Epithelial cell of proximal tubule (primary cell): ENCODE data around the gene TLE2. TPM values are rescaled to one million over a fixed set of nuclear protein-coding genes. Genes with fewer than 3 reads are reported as not detected.

Source experiments
- DNase-seq: peaks from one replicate; pipeline ENCODE4 v3.0.0-alpha.2; 2011; ENCODE audit warnings: low read depth
- H3K4me3 ChIP-seq: 2 replicates; pipeline ENCODE4 v1.5.1; 2011; ENCODE audit warnings: low read depth, mild to moderate bottlenecking, low read length
- total RNA-seq: library from RNA; depleted of rRNA; stranded (reverse); fragments of >200 nt; gene quantifications from 2 replicates; pipeline ENCODE4 v1.2.3, GENCODE V29; 2015
- TF ChIP-seq, protein P1 (sequence below): conservative IDR thresholded peaks from 2 replicates; pipeline ENCODE4 v1.5.1; 2012; ENCODE audit warnings: low read depth, mild to moderate bottlenecking, low read length

The TLE2 gene
- 1.6 and 2.9 TPM in 2 replicates for total RNA-seq

DNA sequence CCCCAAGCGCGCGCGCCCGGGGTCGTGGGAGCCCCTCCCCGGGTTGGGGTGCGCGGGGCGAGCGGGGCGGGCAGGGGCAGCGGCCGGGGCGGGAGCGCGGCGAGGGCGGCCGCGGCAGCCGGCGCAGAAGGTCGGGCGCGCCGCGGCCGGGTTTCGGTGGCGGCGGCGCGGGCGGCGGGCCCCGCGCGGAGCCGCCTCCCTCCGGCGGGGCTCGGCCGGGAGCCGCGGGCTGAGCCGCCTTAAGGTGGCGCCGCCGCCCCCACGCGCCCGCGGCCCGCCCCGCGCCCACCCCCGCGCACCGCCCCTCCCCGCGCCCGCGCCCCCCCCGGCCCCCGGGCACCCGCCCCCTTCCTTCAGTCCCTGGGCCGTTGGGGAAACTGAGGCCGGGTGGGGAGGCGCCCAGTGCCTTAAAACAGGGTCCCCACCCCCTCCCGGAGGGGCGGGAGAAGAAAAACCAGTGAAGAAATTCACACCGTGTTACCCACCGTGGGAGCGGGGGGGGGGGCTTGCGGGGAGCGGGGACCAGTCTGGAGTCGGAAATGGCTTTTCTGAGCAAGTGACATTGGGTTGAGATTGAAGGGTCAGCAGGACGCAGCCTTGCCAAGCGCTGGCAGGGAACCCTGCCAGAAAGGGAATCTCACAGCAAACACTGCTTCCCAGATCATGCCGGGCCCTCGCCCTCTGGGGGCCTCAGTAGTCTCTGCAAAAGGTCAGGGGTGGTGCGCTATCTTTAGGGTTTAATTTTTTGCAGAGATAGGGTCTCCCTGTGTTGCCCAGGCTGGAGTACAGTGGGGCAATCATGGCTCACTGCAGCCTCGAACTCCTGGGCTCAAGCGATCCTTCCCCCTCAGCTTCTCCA is at the start of gene TLE2:
TLE2 (minus strand) TSS at position 216 of the 859 bp plus-strand sequence. CDS start 376 bp downstream, outside the sequence.
- no peak for DNase-seq
- peak within 1 kb of the TSS; percentile 51 for H3K4me3 ChIP-seq
- TF ChIP-seq, protein P1, sequence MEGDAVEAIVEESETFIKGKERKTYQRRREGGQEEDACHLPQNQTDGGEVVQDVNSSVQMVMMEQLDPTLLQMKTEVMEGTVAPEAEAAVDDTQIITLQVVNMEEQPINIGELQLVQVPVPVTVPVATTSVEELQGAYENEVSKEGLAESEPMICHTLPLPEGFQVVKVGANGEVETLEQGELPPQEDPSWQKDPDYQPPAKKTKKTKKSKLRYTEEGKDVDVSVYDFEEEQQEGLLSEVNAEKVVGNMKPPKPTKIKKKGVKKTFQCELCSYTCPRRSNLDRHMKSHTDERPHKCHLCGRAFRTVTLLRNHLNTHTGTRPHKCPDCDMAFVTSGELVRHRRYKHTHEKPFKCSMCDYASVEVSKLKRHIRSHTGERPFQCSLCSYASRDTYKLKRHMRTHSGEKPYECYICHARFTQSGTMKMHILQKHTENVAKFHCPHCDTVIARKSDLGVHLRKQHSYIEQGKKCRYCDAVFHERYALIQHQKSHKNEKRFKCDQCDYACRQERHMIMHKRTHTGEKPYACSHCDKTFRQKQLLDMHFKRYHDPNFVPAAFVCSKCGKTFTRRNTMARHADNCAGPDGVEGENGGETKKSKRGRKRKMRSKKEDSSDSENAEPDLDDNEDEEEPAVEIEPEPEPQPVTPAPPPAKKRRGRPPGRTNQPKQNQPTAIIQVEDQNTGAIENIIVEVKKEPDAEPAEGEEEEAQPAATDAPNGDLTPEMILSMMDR: no peak

DNA sequence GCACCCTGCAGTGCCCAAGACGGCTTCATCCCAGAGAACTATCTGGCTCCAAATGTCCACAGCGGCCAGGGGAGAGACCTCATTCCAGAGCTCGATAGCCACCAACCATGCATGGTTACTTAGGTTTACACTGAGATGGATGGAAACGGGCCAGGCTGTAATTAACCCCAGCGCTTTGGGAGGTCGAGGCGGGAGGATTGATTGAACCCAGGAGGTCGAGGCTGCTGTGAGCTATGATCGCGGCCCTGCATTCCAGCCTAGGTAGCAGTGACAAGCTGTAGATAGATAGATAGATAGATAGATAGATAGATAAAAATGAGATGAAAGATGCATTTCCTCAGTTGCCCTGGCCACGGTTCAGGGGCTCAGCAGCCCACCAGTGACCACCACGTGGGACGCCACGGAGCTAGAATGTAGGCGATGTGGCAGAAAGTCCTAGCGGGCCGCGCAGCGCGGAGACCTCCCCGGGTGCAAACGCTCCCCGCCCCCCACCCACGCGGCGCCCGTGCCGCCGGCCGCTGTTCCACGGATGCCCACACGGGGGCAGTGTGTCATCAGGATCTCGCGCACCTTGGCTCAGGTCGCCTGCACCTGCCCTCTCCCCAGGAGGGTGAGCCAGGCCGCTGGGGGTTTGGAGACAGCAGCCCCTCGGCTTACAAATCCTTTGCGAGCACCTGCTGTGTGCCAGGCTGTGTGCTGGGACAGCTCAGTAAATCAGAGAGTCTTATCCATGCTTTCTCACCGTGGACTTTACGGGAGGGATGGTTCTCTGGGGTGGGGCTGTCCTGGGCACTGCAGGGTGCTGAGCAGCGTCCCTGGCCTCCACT is 46.7 kb upstream of the TLE2 start:
- TF ChIP-seq, protein P1: peak; percentile 81
- no peak for DNase-seq
- H3K4me3 ChIP-seq: peak overlapping the region; percentile 26

DNA sequence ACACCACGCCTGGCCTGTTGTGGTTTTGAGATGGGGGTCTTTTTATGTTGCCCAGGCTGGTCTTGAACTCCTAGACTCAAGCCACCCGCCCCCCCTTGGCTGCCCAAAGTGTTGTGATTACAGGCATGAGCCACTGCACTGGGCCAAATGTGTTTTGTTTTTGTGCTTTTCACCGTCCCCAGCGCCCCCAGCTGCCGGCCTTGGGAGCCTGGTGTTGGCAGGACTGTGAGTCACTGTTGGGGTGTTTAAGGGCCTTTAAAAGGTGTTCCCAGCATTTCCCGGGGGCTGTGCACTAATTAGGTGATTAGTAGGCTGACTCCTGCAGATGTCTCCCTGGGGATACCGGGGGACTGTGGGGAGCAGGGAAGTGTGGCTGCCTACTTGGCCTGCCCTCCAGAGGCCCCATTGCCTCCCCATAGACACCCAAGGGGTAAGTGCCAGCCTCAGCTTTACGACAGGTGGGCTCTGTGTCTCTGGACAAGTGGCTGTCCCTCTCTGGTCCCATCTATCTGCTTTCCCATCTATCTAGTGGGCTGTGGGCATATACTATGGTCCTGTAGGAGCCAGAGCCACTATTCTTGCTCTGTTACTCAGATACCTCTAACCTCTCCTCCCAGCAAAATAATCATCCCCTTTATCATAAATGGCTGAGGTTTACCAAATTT is 45.0 kb upstream of the TLE2 start:
- no peak for DNase-seq
- no peak overlapping the region for H3K4me3 ChIP-seq
- TF ChIP-seq, protein P1: peak; percentile 32

DNA sequence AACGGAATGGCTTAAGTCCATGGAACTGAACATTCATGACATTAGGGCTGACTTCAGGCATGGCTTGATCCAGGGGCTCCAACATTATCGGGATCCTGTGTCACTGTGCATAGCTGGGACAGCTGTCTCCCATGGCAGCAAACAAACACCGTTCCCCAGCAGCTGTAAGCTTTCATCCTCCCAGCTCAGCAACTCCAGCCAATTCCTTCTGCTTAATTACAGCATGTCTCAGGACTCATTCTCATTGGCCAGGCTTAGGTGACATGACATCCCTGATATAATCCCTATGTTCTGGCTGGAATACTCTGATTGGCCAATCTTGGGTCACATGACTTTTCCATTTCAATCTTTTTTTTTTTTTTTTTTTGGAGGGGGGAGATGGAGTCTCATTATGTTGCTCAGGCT is 44.1 kb upstream of the TLE2 start:
- no peak for DNase-seq
- TF ChIP-seq, protein P1: no peak
- no peak overlapping the region for H3K4me3 ChIP-seq

DNA sequence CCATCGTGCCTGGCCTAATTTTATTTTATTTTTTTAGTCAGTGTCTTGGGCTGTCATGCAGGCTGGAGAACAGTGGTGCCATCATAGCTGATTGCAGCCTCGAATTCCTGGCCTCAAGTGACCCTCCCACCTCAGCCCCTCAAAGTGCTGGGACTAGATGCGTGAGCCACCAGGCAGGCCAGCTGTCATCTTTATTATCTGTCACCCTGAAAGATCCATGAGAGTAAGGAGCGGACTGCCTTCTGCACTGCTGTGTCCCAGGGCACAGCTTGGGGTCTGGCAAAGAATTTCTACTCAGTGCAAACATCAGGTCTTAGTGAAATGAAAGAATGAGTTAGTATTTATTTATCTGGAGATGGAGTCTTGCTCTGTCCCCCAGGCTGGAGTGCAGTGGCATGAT is 42.7 kb upstream of the TLE2 start:
- TF ChIP-seq, protein P1: no peak
- no peak for DNase-seq
- no peak overlapping the region for H3K4me3 ChIP-seq

DNA sequence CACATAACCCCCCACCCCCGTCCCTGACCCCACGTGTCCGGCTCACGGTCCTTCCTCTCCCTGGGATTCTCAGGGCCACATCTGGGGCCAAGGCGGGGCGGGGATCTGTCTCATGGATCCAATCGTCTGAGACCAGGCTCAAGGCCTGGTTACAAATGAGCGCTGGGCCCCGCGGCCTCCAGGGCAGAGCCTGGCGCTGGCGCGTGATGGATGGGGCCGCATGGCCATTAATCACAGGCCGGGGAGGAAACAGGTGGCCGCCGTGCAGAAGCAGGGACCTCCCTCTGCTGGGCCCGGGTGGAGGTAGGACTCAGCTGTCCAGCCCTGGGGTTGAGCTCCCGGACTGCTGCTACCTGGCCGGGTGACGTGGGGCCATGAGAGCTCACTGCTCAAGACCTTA is 39.0 kb upstream of the TLE2 start:
- TF ChIP-seq, protein P1: no peak
- no peak for DNase-seq
- no peak overlapping the region for H3K4me3 ChIP-seq
